ENCODE data around the gene PLXND1.
"Not testable (repeated sequence)": the region's sequence is repeated elsewhere in the genome, so short reads cannot be mapped to it uniquely, and the experiment has no call there.

PLXND1 gene

DNA sequence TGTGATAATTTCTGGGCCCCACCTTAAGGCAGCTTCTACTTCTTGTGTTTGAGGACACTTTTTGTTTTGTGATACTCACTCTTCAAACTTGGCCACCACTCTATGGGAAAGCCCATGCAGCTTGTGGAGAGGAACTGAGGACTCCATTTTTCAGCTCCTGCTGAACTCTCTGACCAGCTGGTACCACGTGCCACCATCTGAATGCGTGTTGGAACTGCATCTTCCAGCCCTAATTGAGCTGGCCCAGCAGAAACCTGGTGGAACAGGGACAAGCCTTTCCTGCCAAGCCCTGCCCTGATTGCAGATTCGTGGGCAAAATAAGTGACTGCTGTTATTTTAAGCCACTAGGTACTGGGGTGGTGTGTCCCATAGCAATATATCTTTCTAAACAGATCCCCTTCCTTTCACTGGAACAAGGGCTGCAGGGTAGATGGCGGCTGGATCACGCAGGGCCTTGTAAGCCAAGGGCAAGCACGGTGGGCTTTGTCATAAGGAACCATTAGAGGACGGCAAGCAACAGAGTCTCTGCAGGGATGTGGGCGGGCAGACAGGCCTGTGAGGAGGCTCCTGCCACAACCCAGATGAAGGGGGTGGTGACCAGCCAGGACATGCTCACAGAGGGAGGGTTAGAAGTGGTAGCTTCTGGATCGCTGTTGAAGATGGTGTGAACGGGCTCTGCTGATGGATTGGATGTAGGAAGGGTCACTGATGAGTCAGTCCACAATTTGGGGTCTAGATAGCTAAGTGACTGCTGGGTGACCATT is 54.0 kb downstream of the PLXND1 start:
- DNase-seq (ENCODE audit: low read depth in 3 of 3, low spot score in 1 of 3), result no peak

DNA sequence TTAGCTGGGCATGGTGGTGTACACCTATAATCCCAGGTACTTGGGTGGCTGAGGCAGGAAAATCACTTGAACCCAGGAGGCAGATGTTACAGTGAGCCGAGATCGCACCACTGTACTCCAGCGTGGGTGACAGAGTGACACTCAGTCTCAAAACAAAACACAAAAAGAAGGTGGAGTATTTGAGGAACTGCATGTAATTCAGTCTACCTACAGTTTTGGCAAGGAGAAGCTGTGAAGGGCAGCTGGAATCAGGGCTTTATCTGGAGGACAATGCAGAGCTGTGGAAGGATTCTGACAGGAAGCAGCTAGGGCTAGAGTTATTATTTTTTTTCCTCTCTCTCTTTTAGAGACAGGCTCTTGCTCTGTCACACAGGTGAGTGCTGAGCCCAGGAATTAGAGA is 56.7 kb downstream of the PLXND1 start:
- no peak for DNase-seq (ENCODE audit: low read depth in 3 of 3, low spot score in 1 of 3)

DNA sequence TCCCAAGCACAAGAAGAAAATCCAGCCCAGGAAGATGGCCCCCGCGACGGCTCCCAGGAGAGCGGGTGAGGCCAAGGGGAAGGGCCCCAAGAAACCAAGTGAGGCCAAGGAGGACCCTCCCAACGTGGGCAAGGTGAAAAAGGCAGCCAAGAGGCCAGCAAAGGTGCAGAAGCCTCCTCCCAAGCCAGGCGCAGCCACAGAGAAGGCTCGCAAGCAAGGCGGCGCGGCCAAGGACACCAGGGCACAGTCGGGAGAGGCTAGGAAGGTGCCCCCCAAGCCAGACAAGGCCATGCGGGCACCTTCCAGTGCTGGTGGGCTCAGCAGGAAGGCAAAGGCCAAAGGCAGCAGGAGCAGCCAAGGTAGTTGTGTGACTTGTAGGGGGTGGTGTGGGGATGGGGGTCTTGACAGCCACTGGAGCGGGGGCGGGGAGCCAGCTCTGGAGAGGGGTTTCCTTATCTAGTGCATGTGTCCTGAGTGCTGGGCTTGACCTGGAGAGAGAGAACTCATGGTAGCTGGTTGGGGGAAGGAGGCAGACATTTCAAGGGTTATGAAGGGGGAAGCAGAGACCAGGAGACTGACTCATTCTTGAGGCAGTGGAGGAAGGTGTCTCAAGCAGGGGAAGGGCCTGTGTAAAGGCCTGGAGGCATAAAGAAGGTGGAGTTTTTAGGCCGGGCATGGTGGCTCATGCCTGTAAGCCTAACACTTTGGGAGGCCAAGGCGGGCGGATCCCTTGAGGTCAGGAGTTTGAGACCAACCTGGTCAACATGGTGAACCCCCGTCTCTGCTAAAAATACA is 57.3 kb downstream of the PLXND1 start:
- no peak for DNase-seq (ENCODE audit: low read depth in 3 of 3, low spot score in 1 of 3)

DNA sequence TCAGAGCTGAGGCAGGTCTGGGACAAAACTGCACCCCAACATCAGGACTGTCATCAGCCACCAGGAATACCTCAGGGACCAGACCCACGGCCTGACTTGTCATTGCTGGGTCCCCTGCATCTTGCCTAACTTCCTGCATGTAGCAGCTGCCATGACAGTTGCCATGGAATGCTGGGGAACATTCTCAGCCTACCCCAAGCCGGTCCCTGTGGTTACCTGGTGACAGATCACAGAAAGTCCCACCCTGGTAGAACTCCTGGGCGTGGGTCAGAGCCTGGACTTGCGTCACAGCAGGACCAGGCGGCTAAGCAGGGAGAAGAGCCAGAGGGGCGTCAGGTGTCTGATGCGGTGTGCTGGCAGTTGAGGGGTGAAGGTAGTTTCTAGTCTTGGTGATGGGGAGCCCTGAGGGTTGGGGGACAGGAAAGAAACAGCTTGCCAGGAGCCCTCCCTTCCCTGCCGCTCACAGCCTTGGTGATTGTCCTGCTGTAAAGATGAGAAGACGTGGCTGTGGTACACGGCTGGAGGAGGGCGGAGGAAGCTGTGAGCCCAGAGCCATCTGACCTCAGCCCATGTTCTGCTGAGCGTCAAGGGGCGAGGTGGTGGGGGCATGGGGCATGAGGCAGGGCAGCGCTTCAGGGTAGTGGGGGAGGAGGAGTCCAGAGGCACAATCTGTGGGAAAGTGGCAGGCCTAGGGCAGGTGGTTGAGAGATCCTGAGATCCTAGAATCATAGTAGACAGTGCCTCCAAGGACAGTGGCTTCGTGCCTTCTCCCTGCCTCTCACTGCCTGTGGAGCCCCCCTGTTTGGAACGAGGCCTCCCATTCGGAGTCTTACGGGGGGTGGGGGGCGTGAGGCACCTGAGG is 58.1 kb downstream of the PLXND1 start:
- DNase-seq (ENCODE audit: low read depth in 3 of 3, low spot score in 1 of 3), result no peak

DNA sequence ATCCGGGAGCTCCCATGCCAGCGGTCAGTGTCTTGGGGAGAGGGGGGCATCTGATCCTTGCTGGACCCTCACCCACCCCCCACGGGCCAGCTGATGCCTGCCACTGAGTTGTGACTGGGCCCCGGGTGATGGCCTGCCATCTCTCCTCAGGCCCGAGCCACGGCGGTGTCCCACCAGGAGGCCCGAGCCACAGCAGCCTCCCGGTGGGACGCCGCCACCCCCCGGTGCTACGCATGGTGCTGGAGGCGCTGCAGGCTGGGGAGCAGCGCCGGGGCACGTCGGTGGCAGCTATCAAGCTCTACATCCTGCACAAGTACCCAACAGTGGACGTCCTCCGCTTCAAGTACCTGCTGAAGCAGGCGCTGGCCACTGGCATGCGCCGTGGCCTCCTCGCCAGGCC is 59.2 kb downstream of the PLXND1 start:
- no peak for DNase-seq (ENCODE audit: low read depth in 3 of 3, low spot score in 1 of 3)

DNA sequence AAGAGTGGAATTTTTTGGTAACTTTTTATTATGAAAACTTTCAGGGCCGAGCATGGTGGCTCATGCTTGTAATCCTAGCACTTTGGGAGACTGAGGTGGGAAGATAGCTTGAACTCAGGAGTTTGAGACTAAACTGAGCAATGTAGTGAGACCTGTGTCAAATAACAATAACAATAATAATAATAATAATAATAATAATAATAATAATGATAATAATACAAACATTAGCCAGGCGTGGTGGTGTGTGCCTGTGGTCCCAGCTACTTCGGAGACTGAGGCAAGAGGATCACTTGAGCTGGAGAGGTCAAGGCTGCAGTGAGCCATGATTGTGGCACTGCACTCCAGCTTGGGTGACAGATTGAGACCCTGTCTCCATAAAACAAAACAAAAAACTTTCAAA is 60.5 kb downstream of the PLXND1 start:
- DNase-seq (ENCODE audit: low read depth in 3 of 3, low spot score in 1 of 3), result not testable (repeated sequence)

DNA sequence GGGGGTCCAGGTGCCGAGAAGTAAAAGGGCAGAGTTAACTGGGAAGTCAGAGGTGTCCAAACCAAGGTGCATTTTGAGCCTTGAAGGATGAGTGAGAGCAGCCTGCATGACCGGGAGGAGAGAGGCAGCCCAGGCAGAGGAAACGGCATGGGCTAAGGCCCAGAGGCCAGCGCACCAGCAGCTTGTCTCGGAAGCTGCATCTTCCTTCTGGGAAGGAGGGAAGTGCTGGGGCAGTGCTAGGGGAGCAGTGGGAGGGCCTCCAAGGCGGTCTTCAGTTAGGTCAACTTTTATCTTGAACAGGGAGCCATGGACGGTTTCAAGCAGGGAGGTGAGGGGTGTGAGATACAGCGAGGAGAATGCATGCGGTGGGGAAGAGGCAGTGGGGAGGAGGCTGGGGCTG is 62.5 kb downstream of the PLXND1 start:
- DNase-seq (ENCODE audit: low read depth in 3 of 3, low spot score in 1 of 3), result no peak

DNA sequence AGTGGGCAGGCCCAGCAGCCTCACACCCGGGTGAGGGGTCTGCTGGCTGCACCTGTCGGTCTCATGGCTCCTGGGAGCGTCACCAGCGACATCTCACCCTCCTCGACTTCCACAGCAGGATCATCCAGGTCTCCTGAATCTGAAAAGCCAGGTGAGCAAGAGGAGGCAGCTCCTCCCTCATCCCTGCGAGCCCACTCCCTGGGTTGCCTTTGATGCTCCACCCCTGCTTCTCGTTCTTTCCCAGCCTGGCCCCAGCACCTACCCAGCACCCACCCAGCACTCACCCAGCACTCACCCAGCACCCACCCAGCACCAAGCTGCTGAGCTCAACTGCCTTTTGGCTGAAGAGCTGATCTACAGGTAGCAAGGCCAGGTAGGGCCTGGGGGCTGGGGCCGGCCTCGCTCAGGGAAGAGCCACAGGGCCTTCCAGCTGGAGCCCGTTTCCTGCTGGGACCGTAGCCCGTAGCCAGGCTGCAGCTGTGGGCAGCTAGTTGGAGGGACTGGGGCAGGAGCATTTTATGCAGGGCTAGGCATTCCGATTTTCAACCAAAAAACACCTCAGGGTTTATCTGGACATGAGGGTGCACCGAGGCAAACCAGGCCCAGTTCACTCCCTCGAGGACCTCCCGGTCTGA is 63.2 kb downstream of the PLXND1 start, which contains the start of gene H1-8:
Gene H1-8 (plus strand): TSS at position 20 of the 635 bp plus-strand sequence. CDS start 44 bp downstream, at position 64.
- DNase-seq (ENCODE audit: low read depth in 3 of 3, low spot score in 1 of 3), result no peak

DNA sequence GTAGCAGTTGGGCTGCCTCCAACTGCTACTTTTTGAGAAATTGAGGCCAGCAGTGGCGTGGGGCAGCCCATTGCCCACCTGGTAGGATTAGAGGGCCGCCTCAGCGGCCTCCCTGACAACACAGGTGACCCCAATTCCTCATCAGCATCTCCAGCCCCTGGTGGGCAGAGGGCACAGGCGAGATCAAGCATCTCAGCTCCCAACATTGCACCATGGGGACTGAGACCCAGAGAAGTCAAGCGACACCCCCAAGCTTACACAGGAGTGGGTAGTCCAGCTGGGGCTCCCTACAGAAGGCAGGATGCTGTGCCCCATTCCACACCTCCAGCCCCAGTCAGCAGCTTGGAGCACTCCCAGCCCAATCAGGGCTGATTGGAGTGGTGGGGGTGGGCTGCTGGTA is 63.7 kb downstream of the PLXND1 start:
- no peak for DNase-seq (ENCODE audit: low read depth in 3 of 3, low spot score in 1 of 3)

DNA sequence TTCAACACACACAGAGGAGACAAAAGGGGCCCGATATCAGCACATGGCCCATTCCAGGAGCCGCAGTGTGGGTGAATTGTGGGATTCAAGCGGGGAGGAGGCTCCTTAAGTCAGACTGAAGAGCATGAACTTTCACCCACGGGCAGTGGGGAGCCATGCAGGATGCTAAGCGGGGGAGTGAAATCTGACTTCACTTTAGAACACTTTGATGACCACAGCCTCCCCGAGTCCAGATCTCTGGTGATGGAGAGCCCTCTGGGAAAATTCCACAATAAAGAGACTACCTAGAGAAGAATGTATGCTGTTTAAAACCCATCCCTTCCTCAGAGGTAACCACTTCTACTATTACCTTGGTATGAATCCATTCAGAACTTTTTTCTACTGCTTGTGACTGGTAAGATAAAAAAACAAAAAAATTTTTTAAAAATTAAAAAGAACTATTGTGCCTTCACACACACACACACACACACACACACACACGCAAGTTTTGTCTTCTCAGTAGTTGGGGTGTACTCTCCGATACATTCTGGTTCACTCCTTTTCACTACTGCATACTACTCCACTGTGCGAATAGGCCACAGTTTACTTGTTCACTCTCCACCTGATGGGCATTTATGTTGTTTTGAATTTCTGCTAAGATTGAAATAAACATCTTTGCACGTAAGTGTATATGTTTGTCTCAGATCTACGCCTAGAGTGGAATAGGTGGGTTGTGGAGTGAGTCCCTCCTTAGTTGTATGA is 65.5 kb downstream of the PLXND1 start:
- no peak for DNase-seq (ENCODE audit: low read depth in 3 of 3, low spot score in 1 of 3)

DNA sequence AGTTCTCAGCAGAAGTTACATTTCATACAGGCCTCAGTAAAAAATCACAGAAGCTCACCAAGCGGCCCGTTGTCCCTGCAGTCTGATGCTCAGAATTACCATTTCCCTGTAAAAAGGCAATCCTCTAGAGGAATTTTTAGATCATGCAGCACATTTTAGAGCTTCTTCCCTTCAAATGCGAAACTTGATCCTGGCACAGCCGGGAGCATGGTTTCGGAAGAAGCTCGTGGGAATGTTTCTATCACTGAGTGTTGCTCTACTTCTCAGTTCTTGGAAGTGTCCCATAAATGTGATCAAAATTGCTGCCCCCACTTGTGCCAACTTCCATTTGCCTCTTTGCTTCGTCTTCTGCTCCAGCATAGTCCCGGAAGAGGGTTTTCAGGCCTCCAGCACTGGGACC is 67.3 kb downstream of the PLXND1 start:
- DNase-seq (ENCODE audit: low read depth in 3 of 3, low spot score in 1 of 3), result no peak

DNA sequence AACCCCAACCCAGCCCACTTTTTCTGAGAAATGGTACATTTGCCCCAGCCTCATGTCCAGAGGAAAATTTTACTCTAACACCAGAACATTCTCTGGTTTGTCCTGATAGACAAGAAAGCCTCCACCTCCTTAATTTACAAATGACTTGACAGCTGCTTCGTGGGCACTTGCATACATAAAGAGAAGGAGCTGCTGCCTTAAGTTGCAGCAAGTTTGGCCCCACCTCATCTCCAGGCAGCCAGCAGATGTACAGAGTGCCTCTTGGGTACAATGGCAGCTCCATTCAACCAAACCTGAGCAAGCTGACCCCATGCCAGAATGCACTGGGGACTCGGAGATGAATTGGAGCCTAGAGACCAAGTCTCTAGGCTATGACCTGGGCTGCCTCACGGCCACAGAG is 69.7 kb downstream of the PLXND1 start:
- no peak for DNase-seq (ENCODE audit: low read depth in 3 of 3, low spot score in 1 of 3)

DNA sequence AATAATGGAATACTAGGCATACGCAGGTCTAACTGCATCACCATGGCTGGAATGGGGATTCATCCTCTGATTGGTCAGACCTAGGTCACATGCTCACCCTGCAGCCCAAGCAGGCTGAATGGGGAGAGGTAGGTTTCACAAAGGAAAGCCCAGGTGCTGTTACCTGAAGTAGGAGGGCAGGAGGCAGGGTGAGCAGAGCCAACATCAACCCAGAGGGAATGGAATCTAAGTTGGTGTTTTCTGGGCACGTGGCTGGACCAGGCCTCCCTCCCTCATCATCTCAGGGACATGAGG is 70.2 kb downstream of the PLXND1 start:
- no peak for DNase-seq (ENCODE audit: low read depth in 3 of 3, low spot score in 1 of 3)

DNA sequence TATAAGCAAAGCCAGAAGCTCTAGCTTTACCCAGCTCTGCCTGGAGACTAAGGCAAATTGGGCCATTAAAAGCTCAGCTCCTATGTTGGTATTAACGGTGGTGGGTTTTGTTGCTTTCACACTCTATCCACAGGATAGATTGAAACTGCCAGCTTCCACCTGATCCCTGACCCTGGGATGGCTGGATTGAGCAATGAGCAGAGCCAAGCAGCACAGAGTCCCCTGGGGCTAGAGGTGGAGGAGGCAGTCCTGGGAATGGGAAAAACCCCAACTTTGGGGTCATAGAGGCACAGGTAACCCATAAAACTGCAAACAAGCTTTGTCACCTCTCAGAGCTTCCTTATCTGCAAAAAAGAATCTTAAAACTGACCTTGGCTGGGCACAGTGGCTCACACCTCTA is 71.4 kb downstream of the PLXND1 start:
- DNase-seq (ENCODE audit: low read depth in 3 of 3, low spot score in 1 of 3), result no peak

DNA sequence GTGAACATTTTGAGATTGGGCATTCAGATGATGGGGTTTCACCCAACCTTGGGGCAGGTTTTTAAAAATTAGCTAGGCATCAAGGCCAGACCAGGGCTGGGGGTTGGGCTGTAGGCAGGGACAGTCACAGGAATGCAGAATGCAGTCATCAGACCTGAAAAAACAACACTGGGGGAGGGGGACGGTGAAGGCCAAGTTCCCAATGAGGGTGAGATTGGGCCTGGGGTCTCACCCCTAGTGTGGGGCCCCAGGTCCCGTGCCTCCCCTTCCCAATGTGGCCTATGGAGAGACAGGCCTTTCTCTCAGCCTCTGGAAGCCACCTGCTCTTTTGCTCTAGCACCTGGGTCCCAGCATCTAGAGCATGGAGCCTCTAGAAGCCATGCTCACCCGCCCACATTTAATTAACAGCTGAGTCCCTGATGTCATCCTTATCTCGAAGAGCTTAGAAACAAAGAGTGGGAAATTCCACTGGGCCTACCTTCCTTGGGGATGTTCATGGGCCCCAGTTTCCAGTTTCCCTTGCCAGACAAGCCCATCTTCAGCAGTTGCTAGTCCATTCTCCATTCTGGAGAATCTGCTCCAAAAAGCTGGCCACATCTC is 71.9 kb downstream of the PLXND1 start:
- DNase-seq (ENCODE audit: low read depth in 3 of 3, low spot score in 1 of 3), result no peak

DNA sequence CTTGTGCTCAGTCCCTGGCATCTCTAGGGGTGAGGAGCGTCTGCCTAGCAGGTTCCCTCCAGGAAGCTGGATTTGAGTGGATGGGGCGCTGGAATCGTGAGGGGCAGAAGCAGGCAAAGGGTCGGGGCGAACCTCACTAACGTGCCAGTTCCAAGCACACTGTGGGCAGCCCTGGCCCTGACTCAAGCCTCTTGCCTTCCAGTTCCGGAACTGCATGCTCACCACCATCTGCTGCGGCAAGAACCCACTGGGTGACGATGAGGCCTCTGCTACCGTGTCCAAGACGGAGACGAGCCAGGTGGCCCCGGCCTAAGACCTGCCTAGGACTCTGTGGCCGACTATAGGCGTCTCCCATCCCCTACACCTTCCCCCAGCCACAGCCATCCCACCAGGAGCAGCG is 73.1 kb downstream of the PLXND1 start:
- no peak for DNase-seq (ENCODE audit: low read depth in 3 of 3, low spot score in 1 of 3)

DNA sequence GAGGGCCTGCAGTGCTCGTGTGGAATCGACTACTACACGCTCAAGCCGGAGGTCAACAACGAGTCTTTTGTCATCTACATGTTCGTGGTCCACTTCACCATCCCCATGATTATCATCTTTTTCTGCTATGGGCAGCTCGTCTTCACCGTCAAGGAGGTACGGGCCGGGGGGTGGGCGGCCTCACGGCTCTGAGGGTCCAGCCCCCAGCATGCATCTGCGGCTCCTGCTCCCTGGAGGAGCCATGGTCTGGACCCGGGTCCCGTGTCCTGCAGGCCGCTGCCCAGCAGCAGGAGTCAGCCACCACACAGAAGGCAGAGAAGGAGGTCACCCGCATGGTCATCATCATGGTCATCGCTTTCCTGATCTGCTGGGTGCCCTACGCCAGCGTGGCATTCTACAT is 74.2 kb downstream of the PLXND1 start:
- DNase-seq (ENCODE audit: low read depth in 3 of 3, low spot score in 1 of 3), result no peak

DNA sequence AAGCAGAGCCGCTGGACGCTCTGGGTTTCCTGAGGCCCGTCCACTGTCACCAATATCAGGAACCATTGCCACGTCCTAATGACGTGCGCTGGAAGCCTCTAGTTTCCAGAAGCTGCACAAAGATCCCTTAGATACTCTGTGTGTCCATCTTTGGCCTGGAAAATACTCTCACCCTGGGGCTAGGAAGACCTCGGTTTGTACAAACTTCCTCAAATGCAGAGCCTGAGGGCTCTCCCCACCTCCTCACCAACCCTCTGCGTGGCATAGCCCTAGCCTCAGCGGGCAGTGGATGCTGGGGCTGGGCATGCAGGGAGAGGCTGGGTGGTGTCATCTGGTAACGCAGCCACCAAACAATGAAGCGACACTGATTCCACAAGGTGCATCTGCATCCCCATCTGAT is 74.8 kb downstream of the PLXND1 start:
- no peak for DNase-seq (ENCODE audit: low read depth in 3 of 3, low spot score in 1 of 3)

DNA sequence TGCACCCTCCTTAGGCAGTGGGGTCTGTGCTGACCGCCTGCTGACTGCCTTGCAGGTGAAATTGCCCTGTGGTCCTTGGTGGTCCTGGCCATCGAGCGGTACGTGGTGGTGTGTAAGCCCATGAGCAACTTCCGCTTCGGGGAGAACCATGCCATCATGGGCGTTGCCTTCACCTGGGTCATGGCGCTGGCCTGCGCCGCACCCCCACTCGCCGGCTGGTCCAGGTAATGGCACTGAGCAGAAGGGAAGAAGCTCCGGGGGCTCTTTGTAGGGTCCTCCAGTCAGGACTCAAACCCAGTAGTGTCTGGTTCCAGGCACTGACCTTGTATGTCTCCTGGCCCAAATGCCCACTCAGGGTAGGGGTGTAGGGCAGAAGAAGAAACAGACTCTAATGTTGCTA is 75.7 kb downstream of the PLXND1 start:
- no peak for DNase-seq (ENCODE audit: low read depth in 3 of 3, low spot score in 1 of 3)

DNA sequence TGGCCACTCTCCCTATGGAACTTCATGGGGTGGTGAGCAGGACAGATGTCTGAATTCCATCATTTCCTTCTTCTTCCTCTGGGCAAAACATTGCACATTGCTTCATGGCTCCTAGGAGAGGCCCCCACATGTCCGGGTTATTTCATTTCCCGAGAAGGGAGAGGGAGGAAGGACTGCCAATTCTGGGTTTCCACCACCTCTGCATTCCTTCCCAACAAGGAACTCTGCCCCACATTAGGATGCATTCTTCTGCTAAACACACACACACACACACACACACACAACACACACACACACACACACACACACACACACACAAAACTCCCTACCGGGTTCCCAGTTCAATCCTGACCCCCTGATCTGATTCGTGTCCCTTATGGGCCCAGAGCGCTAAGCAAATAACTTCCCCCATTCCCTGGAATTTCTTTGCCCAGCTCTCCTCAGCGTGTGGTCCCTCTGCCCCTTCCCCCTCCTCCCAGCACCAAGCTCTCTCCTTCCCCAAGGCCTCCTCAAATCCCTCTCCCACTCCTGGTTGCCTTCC is 76.2 kb downstream of the PLXND1 start:
- DNase-seq (ENCODE audit: low read depth in 3 of 3, low spot score in 1 of 3), result no peak
